Limb (tissue), 2 donors: ENCODE measurements around the gene CACNB3.
A peak's percentile ranks its signal among the peaks of the same experiment; 100 is the strongest.

ENCODE experiments used
- DNase-seq, 2 donors: peaks; one replicate each; pipeline ENCODE4 v3.0.0-alpha.2; 2016; ENCODE audit errors: extremely low spot score in 2 of 2

Gene CACNB3

GRCh38 chr12:48817873-48818830 lies at the start of gene CACNB3:
CACNB3 (plus strand) TSS chr12:48818496; CDS start chr12:48818930, 434 bp downstream.
- DNase-seq = peak; percentile 42 to 88

GRCh38 chr12:48768736-48769135 lies 49.6 kb upstream of the CACNB3 start:
- DNase-seq = no peak

GRCh38 chr12:48770756-48771155 lies 47.5 kb upstream of the CACNB3 start:
- no peak for DNase-seq

- no peak for DNase-seq
Measured at GRCh38 chr12:48771588-48772112, 46.6 kb upstream of the CACNB3 start.

GRCh38 chr12:48773686-48774085 lies 44.6 kb upstream of the CACNB3 start:
- no peak for DNase-seq

GRCh38 chr12:48774516-48774915 lies 43.8 kb upstream of the CACNB3 start:
- DNase-seq = no peak

- no peak for DNase-seq
Measured at GRCh38 chr12:48775299-48775698, 43.0 kb upstream of the CACNB3 start.

GRCh38 chr12:48775991-48776649 lies 42.2 kb upstream of the CACNB3 start:
- no peak for DNase-seq

GRCh38 chr12:48776956-48777355 lies 41.3 kb upstream of the CACNB3 start:
- DNase-seq = no peak

- DNase-seq = no peak
Measured at GRCh38 chr12:48777501-48778400, 40.5 kb upstream of the CACNB3 start.

- DNase-seq = peak in 1 of 2 donors; percentile 36
Measured at GRCh38 chr12:48779869-48780268, 38.4 kb upstream of the CACNB3 start.

GRCh38 chr12:48780381-48781025 lies 37.8 kb upstream of the CACNB3 start:
- DNase-seq = no peak

- DNase-seq = no peak
Measured at GRCh38 chr12:48781750-48782456, 36.4 kb upstream of the CACNB3 start.

- no peak for DNase-seq
Measured at GRCh38 chr12:48782457-48783395, 35.6 kb upstream of the CACNB3 start.

GRCh38 chr12:48783432-48783831 lies 34.9 kb upstream of the CACNB3 start:
- DNase-seq = no peak

GRCh38 chr12:48786591-48787544 lies 31.4 kb upstream of the CACNB3 start:
- DNase-seq = peak in 1 of 2 donors; percentile 41

- no peak for DNase-seq
Measured at GRCh38 chr12:48787791-48788523, 30.3 kb upstream of the CACNB3 start.
